Activated T-helper 9 cell treated with anti-CD3 and anti-CD28 coated beads, Interleukin-2, amount 50 U/mL, for 16 hours (primary cell): ENCODE data around the gene PLXNA4.

ENCODE experiments used
- DNase-seq: peaks from one replicate; pipeline ENCODE4 v3.0.0-alpha.2; 2020; ENCODE audit warnings: low read depth

PLXNA4 gene

DNA sequence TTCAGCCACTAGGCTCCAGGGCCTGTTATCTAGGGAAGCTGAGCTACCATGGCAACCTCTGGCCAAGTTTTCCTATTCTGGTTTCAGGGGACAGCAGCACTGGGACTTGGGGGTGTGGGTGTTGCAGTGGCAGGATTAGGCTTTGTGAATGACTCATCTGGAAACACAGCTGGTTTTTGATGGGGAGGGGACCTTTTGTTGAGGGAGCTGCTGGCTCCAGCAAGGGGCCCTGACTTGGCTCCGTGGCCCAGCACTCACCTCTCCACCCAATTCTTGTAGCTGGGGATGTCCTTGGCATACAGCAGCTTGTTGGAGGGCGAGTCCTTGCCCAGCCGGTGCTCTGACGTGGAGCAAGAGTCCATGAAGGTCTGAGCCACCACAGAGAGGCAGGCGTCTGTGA, 435.9 kb downstream of the PLXNA4 start:
- no peak for DNase-seq

DNA sequence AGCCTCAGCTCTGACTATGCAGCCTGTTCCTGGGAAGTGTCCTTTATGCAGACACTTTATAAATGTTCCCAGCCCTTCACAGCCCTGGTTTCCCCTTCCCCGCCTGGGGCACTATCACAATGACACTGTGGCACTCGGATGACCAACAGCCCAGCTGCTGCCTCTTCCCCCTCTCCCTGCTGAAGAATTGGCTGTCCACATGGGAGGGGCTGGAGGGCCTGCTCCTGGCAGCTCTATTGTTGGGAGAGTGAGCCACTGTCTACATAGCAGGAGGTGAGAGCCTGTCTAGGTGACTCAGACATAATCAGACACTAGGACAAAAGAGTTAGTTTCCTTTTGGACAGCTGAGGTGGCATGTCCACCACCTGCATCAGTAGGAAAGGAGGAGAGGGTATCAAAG, 437.5 kb downstream of the PLXNA4 start:
- no peak for DNase-seq

DNA sequence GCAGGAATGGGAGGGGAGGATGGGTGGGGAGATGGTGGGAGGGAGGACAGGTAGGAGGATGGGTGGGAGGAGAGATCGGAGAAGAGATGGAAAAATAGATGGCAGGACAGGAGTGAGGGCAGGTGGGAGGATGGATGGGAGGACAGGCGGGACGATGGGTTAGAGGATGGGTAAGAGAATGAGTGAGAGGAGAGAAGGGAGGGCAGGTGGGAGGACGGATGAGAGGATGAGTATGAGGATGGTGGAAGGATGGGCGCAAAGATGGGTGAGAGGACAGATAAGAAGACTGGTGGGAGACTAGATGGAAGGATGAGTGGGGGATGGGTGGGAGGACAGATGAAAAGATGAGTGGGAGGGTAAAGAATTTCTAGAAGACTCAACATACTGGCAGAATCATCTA, 438.6 kb downstream of the PLXNA4 start:
- no peak for DNase-seq

DNA sequence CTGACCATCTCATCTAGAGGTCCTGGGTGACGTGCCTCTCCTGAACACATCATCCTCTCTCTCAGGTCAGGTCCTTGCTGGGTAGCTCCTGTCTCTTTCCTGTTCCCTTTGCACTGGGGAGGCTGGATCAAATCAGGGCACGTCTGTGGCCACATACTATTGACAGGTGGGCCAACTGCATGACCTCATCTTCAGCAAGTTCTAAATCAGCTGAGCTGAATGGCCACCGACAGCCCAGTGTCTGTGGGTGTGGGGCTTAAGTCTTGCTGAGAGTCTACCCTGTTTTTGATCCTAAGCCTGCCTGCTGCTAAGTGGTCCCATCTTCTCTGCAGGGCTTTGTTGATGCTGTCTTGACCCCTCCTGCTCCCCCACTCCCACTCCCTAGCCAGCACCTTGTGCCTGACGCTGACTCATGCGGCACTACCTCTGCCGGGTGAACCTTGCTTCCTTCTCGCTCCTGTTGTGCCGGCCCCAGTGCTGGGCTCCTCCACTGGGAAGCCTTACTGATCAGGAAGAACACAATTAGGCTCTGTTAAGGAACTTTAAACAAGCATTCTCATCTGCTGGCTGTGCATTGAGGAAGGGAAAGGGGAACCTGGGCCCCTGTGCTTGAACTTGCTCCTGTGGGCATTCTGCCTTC, 440.4 kb downstream of the PLXNA4 start:
- DNase-seq: no peak

DNA sequence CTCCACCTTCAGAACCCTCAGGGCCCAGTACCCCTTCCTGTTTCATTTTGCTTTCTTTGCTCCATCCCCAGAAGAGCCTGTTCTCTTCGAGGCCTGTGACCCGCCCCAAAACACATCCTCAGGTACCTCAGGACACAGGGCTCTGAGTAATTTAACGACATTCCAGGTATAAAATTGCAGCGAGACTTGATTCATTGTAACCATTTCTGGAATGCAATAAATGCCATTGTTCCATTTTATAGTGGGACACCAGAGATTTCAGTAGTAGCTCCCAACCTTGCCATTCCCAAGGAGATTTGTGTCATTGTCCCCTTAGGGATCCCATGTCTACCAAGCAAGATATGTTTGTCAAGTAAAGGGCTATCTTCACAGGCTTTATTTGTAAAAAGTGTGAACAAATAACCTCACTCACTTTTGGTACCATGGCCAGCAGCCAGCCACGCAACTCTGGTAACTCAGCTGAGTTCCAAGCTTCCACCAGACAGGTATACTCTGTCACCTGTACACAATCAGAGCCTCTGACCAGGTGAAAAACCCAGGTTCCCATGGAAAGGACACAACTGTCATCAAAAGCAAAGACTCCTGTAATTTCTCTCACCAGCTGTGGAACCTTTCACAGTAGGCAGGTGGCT, 441.3 kb downstream of the PLXNA4 start:
- no peak for DNase-seq

DNA sequence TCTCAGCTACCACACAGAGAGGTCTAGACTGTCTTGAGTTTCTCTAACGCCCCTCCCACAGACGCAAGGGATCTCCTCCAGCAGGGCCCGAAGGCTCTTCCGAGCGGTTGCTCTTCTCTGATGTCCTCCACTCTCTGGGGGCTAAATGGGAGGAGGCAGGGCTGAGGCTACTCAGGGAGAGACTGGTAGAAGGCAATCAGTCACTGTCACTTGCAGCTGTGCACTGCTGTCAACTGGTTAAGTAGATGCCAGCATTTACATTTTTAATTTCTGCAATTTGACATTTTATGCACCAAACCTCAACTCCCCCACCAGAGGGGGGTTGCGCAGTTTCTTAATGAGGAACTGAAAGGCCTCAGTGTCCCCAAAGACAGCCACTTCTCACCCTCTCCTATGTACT, 442.8 kb downstream of the PLXNA4 start:
- no peak for DNase-seq

DNA sequence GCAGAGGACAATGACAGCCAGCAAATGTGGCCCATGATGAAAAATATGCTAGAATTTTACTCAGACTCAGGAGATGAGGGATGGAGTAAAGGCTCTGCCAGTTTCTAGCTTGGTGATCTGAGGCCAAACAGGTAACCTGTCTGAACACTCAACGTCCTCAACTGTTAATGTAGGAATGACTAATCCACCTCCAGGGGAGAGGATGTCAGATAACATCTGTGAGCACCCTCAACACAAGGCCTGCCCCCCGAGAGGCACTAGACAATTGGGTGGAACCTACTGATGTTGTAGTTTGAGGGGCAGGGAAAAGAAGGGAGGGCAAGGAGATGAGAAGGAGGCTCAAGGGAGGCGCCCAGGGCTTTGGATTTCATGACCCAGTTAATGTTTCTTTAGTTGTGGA, 445.1 kb downstream of the PLXNA4 start:
- DNase-seq: no peak

DNA sequence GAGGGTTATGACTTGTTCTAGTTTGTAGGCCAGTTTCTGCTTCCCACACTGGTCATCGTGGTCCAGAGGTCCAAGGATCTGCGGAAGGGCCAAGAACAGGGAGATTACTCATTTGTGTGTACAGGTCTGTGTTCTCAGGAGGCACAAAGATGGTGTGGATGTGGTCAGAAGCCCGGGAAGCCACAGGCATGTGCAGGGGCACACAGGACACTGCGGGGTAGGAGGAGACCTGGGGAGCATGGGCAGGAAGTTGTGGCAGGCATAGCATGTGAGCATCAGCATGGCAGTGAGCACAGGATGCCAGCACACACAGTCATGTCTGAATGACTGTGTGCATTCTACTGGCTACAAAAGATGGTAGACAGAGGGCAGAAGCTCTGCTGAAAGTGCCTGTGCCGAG, 445.8 kb downstream of the PLXNA4 start:
- no peak for DNase-seq

DNA sequence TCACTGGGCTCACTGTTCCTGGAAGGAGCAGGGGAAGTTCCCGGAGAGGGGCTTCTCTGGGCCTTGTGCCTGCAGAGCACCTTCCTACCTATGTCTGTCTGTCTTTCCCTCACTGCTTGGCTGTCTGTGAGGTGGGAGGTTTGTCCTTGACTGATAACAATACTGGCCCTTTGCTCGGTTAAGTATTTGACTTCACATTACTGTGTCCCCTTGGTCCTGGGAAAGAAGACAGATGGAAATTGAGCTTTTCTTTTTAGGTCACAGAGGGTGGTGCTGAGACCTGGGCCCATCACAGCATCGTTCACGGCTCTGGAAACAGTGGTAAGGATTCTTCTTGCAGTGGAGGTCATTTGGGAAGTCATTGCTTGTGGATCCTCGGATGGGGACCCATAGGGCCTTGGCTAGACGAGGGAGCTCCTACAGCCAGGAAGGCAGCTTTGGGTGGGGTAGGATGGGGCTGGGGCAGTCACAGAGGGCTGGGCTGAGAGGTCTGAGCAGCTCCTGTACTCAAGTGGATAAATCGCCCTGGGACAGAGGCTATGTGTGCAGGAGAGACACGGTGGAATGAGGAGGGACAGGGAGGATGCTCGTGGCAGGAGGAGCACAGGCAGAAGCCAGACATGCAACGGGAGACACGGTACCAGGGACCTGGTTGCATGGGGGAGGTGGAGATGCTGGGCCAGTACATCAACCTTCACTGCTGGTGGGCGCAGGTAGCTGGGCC, 450.2 kb downstream of the PLXNA4 start:
- DNase-seq: no peak

DNA sequence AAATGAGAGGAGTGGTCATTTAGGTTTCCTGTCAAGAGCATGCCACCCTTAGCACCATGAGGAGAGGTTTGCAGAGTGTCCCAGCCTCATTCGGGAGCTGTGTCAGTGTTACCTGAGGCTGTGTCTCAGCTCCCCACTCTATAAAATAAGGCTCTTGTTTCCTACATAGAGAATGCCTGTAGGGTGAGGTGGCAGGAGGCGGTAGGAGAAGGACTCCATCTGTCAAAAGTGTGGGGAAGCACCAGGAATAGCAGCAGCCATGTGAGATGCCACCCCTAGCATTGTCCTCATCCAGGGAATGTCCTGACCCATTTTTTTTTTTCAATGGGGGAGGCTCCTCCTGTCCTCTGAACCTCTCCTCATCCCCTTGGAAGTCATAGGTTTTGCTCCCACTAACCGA, 451.2 kb downstream of the PLXNA4 start:
- no peak for DNase-seq

DNA sequence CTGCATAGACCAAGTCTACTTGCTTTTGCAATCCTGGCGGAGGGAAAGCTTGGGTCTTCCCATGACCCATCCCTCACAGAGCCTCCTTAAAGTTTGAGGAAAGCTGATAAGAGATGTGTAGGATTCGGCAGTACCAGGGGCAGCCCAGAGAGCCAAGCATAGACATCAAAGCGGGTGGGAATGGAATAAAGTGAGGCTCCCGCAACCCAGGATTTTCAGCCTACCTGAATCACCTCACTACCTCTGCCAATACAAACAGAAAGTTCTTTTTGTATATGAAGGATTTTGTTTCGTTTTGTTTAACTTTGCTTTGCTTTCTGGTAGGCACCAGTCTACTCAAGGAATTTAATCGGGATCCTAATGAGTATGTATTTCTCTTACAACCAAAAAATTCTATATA, 451.7 kb downstream of the PLXNA4 start:
- no peak for DNase-seq

DNA sequence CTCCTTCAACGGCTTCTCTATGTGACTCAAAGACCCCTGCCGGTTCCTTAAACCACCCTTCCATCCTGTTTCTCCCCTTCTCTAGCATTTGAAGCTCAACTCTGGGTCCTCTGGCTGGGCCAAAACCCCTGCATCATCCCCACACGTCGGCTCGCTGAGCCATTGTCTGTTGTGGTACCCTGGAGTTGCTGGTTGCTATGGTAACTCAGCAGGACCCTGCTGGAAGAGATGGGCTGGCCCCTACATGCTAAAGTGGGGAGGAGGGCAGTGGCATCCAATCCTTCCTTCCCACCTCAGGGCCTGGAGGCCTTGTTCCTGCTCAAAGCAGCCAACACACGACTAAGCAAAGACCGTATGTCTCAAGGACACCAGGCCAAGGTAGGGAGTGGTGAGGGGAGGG, 452.5 kb downstream of the PLXNA4 start:
- no peak for DNase-seq

DNA sequence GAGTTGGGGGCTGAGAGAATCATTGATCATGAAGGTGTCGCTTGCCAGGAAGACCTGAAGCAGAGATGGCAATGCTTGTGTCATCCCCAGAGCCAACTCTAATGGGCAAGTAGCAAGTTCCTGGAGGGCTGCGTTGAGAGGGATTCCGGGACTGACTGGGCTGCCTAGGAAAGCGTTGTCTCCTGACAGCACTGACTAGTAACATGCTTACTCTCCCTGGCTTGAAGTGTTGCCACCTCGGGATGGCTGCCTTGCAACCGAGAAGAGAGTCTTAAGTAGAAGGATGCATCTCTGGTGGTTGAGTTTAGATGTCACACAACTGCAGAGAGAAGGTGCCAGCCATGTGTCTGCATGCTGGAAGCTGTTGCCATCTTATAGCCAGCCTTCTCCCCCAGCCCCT, 453.4 kb downstream of the PLXNA4 start:
- no peak for DNase-seq

DNA sequence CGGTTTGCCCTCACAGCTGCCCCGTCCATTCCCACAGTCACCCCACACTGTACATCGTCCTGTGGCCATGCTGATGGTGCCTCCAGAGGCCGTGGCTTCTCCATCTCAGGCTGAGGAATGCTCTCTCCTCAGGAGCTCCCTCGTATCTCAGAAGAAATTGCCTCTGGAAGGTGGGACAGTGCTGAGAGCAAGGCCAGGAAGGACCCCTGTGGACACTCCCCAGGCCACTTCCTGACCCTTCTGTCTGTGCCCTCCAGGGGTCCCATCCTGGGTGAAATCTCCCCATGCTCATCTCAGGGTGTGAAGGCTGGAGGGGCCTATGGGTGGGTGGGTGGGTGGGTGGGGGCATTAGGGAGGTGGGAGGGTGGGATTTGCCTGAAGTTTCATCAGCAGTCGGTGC, 454.3 kb downstream of the PLXNA4 start:
- DNase-seq: no peak

DNA sequence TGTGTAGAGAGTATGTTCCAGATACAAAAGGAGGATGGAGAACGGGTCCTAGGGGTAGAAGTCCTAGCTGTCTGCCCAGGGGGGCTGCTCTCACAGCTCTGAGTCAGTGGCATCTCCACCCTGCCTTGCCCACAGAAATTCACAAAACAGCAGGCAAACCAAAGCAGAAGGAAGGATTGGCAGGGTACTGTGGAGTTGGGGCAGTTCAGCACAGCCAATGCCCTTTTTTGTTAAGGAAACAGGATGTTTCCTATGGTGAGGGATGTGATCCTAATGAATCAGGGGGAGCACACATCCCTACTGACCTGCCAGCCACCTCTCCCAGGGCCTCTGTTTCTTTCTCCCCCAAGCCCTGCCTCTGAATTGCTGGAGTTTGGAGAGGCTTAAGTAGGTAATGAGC, 457.6 kb downstream of the PLXNA4 start:
- no peak for DNase-seq

DNA sequence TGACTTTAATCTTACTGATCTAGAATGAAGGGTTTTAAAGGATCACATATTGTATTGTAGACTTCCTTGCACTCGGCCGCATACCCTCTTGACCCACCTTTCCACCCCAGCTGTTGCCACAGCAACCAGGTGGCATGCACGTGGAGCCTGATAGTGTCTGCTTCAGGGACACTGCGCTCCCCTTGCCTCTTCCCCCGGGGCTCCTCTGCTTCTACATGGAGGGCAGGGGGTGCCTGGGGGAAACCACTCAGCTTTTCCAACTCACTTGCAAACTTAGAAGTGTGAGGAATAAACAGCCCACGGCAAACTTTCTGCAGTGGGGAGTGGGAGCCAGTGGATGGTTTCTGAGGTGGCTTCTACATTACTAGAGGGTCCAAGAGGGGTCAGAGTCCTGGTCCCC, 458.6 kb downstream of the PLXNA4 start:
- no peak for DNase-seq

DNA sequence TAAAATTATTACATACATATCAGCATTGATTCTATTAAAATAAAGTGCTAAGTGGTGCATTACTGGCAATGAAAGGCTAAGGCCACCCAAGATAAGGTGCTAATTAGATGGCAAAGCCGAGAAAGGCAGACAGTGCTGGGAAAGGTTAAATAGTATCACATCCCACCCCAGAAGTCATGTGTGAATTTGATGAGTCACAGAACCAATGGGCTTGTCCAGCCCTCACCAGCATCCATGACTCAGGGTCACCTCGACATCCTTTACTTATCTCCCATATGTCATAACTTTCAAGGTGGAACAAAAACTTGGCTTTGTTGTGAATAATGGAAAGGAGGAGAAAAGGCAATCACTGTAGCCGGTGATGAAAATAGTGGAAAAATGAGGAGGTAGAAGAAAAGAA, 459.1 kb downstream of the PLXNA4 start:
- no peak for DNase-seq

DNA sequence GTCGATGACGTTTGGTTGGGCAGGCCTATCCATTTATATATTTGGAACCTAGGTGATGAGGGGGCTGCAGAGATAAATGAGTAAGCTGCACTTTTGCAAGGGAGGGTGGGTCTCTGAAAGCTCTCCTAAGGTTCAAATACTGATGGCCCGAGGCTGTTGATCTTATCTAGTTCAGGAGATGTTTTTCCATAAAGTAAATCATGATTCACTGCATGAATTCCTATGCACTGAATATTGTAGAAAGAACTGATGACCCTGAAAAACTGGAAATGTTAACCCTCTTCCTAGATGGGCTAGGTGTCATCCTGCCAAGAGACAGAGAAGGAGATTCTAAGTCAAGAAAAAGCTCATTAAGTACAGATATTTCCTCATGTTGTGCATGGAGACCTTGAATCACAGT, 459.9 kb downstream of the PLXNA4 start:
- DNase-seq: no peak

DNA sequence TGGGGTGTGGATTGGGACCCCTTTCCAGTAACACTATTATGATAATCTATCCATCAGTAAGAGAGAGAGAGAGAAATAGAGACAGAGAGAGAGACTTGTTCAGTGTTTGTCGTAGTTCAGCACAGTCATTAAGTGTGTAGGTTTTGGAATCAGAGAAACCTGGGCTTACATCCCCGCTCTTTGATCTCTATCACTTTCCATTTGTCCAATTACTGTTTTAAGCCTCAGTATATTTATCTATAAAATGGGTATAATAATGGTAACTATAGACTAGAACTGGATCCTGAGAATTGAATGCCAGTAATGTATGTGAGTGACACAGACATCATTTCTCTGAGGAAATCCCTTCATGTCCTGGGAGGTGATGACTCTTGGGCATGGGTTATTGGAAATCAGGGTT, 460.5 kb downstream of the PLXNA4 start:
- DNase-seq: no peak

DNA sequence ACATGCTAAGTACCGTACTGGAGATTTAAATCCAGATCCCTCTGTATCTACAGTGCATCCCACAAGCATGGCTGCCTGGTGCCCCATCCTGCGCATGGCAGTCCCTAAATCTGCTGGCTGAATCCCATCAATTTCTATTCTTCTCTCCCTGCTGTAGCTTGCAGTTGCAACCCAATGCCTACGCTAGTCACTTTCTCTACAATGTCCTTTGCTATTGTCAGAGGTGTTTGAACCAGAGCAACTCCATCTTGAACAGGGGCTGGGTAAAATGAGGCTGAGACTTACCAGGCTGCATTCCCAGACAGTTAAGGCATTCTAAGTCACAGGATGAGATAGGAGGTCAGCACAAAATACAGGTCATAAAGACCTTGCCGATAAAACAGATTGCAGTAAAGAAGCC, 461.2 kb downstream of the PLXNA4 start:
- DNase-seq: no peak

DNA sequence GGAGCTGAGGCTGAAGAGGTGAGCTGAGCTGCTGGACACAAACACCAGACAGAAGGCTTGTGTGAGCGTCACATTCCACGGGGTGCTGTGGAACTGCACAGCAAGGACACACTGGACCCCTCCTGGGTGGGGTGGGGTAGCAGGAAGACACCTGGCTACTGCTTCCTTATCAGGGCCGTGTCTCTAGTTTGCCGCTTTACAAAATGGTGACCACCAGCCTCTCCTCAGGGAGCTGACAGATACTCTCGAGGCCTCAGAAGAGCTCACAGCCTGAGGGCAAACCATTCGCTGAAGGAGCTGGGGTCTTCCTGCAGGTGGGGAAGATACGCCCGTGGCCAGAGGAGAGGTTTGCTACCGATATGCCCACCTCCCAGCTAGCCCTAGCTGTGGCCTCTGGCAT, 461.9 kb downstream of the PLXNA4 start:
- no peak for DNase-seq

DNA sequence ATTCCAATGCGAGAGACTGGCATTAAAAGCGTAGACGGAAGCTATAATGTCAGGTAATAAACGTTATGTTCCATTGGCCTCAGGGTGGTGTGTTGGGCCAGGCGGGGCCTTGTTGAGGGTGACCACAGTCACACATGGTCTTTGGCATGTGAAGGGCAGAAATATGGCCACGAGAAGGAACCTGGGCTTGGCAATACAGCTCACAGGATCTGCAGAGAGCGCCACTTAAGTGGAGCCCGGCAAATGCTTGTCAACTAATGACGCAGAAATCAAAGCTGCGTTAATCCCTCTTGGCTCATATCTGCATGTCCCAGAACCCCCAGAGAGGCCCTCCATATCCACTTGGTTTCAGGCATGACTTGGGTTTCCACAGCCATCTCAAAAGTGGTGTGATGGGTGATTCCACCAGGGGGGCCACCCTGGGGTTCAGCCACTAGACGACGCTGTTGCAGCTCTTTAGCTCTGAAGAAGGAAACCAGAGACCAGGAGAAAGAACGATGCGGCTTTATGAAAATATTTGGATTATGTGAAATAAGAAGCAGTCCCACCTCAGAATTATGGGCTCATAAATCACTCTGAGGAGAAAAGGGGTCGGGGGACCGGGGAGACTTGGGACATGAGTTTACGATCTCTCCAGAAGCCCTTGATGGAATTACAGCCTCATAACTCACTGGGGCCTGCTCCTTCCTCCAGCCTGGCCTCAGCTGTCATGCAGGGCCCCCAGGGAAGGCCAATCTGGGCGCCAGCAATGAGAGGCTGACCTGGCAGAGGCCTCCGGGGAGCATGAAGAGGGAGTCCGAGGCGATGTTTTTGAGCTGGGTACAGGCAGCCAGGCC, 462.5 kb downstream of the PLXNA4 start:
- no peak for DNase-seq

DNA sequence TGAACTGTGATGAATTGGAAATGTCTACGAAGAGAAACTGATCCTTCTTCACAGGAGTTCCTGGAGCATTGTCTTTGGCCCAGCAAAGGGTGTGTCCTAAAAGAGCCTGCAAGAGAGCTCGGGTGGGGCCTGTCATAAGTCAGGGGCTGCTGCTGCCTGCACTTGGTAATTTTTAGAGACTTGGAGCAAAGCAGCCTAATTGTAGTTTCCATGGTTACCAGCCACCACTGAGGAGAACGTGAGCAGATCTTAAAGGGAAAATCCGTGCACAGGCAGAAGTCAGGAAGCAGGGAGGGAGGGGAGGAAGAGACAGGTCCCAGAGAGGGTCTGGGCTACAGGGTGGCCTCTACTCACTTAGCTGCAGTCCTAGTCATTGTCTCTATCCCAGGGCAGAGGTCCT, 463.6 kb downstream of the PLXNA4 start:
- DNase-seq: no peak
